SK-N-SH (cell line): ENCODE measurements around the gene PHLDB2. TPM values are rescaled to one million over a fixed set of nuclear protein-coding genes. Genes with fewer than 3 reads are reported as not detected.

Source experiments
- CTCF ChIA-PET: fragments of 300-600, 350-600 bp; formaldehyde crosslinking; extraction: SDS; loops from one replicate; lab custom pipeline; 2021; lab: Yijun Ruan, JAX
- POLR2A ChIA-PET: fragments of 350-600 bp; sonication (Branson Sonifier 250); formaldehyde crosslinking; extraction: SDS; loops from one replicate; lab custom pipeline; 2020; ENCODE audit warnings: antibody characterized with exemption, inconsistent platforms; lab: Yijun Ruan, JAX
- DNase-seq: peaks from one replicate; pipeline ENCODE4 v3.0.0; 2012
- H2AFZ ChIP-seq: fragments of 200-600 bp; sonication (generic); 2 replicates; pipeline ENCODE4 v1.8.1; 2016; ENCODE audit warnings: antibody characterized with exemption, mild to moderate bottlenecking, low read depth
- H3F3A ChIP-seq: fragments of 200-600 bp; sonication (generic); replicated peaks from 2 replicates; pipeline ENCODE3; 2016; ENCODE audit warnings: antibody characterized with exemption, mild to moderate bottlenecking; ENCODE audit not compliant: insufficient read depth
- H3K27ac ChIP-seq, 2 experiments: fragments of 200-500 bp in 1 of 2; fragments of 200-600 bp in 1 of 2; sonication (Bioruptor generic) in 1 of 2; sonication (generic), shearing (Covaris generic) in 1 of 2; 2 replicates each; pipeline versions ENCODE4 v1.5.1 to v1.6.1; 2014 to 2016; ENCODE audit warnings: low read depth in 2 of 2, inconsistent platforms in 1 of 2, low read length in 1 of 2, mild to moderate bottlenecking in 1 of 2, mixed read lengths in 1 of 2
- H3K27me3 ChIP-seq: fragments of 200-600 bp; sonication (generic), shearing (Covaris generic); 2 replicates; pipeline ENCODE4 v1.6.1; 2016; ENCODE audit warnings: mixed run types; ENCODE audit not compliant: insufficient read depth
- H3K36me3 ChIP-seq, 2 experiments: fragments of 200-500 bp in 1 of 2; fragments of 200-600 bp in 1 of 2; sonication (Bioruptor generic) in 1 of 2; sonication (generic) in 1 of 2; replicated peaks in 1 of 2; 2 replicates each; pipeline versions ENCODE3 to v1.5.1; 2014 to 2016; ENCODE audit warnings: low read length in 1 of 2, mild to moderate bottlenecking in 1 of 2; ENCODE audit not compliant: insufficient read depth in 2 of 2, control insufficient read depth in 1 of 2
- H3K4me1 ChIP-seq, 2 experiments: fragments of 200-500 bp in 1 of 2; fragments of 200-600 bp in 1 of 2; sonication (Bioruptor generic) in 1 of 2; sonication (generic), shearing (Covaris generic) in 1 of 2; 2 replicates each; pipeline versions ENCODE4 v1.5.1 to v1.6.1; 2014 to 2016; ENCODE audit warnings: low read depth in 1 of 2, low read length in 1 of 2, mixed run types in 1 of 2; ENCODE audit not compliant: insufficient read depth in 2 of 2, control insufficient read depth in 1 of 2
- H3K4me2 ChIP-seq: fragments of 200-600 bp; sonication (generic), shearing (Covaris generic); 2 replicates; pipeline ENCODE4 v1.6.1; 2017; ENCODE audit warnings: mixed run types
- H3K4me3 ChIP-seq, 2 experiments: fragments of 200-500 bp in 1 of 2; fragments of 200-600 bp in 1 of 2; sonication (Bioruptor generic) in 1 of 2; sonication (generic), shearing (Covaris generic) in 1 of 2; 2 replicates each; pipeline versions ENCODE4 v1.5.1 to v1.8.1; 2014 to 2016; ENCODE audit warnings: low read depth in 2 of 2, inconsistent platforms in 1 of 2, low read length in 1 of 2, mild to moderate bottlenecking in 1 of 2, mixed read lengths in 1 of 2, moderate library complexity in 1 of 2
- H3K79me2 ChIP-seq: fragments of 200-600 bp; sonication (generic); 2 replicates; pipeline ENCODE4 v1.8.1; 2017; ENCODE audit warnings: mild to moderate bottlenecking; ENCODE audit not compliant: insufficient read depth
- H3K9ac ChIP-seq: fragments of 200-600 bp; sonication (generic); 2 replicates; pipeline ENCODE4 v1.6.1; 2017; ENCODE audit warnings: mixed run types
- H3K9me2 ChIP-seq: fragments of 200-600 bp; sonication (generic); 2 replicates; pipeline ENCODE4 v1.6.1; 2017; ENCODE audit warnings: mixed run types
- H3K9me3 ChIP-seq: fragments of 200-600 bp; sonication (generic); 2 replicates; pipeline ENCODE4 v1.6.1; 2017; ENCODE audit warnings: mixed run types, mild to moderate bottlenecking, moderate library complexity
- H4K20me1 ChIP-seq: fragments of 200-600 bp; sonication (generic); 2 replicates; pipeline ENCODE4 v1.6.1; 2017; ENCODE audit warnings: mild to moderate bottlenecking, mixed run types; ENCODE audit not compliant: insufficient read depth
- EZH2phosphoT487 ChIP-seq: fragments of 200-600 bp; sonication (generic); IDR thresholded peaks from 2 replicates; pipeline ENCODE4 v1.6.1; 2017; ENCODE audit warnings: low read depth, mixed run types, mild to moderate bottlenecking, antibody characterized with exemption, moderate library complexity, borderline replicate concordance
- FOSL2 ChIP-seq: IDR thresholded peaks from 2 replicates; pipeline ENCODE4 v1.4.0; 2012; ENCODE audit warnings: low read depth, mild to moderate bottlenecking, moderate library complexity, borderline replicate concordance
- FOXJ3 ChIP-seq: sonication (generic); formaldehyde crosslinking; IDR thresholded peaks from 2 replicates; pipeline ENCODE4 v1.5.1; 2020; ENCODE audit warnings: mild to moderate bottlenecking, missing genetic modification reagents
- GATA2 ChIP-seq: sonication (generic); formaldehyde crosslinking; IDR thresholded peaks from 2 replicates; pipeline ENCODE4 v1.5.0; 2020; ENCODE audit warnings: mild to moderate bottlenecking, missing genetic modification reagents
- IRF3 ChIP-seq: fragments of 150-350 bp; IDR thresholded peaks from 2 replicates; pipeline ENCODE4 v1.6.1; 2016; ENCODE audit warnings: mild to moderate bottlenecking, low read depth, low read length
- MEF2A ChIP-seq: IDR thresholded peaks from 2 replicates; pipeline ENCODE4 v1.4.0; 2012; ENCODE audit warnings: low read depth, borderline replicate concordance
- NFIC ChIP-seq: IDR thresholded peaks from 2 replicates; pipeline ENCODE4 v1.4.0; 2012; ENCODE audit warnings: borderline replicate concordance
- POLR2AphosphoS5 ChIP-seq: IDR thresholded peaks from 2 replicates; pipeline ENCODE4 v1.6.1; 2012; ENCODE audit warnings: low read depth, low read length
- REST ChIP-seq: IDR thresholded peaks from 2 replicates; pipeline ENCODE4 v1.6.1; 2012; ENCODE audit warnings: mild to moderate bottlenecking, low read depth, low read length, moderate library complexity
- SIN3A ChIP-seq: IDR thresholded peaks from 2 replicates; pipeline ENCODE4 v1.6.1; 2012; ENCODE audit warnings: low read depth, mild to moderate bottlenecking, low read length, moderate library complexity, borderline replicate concordance
- TAF1 ChIP-seq: IDR thresholded peaks from 2 replicates; pipeline ENCODE4 v1.6.1; 2012; ENCODE audit warnings: low read depth, mild to moderate bottlenecking, low read length, moderate library complexity, borderline replicate concordance
- USF2 ChIP-seq: fragments of 150-350 bp; IDR thresholded peaks from 2 replicates; pipeline ENCODE4 v1.6.1; 2017; ENCODE audit warnings: antibody characterized with exemption, low read length, low read depth, borderline replicate concordance
- polyA plus RNA-seq, 3 experiments: library from polyadenylated mRNA; depleted of rRNA; stranded (reverse); fragments of >200 nt; gene quantifications; 2 replicates each; pipeline ENCODE4 v1.2.3, GENCODE V29; 2012

The PHLDB2 gene
- polyA plus RNA-seq, 1 of the 3 experiments (the other 2 are of a cell fraction): 18.0 TPM

- TF ChIP-seq TAF1 (no peak), POLR2AphosphoS5 (no peak), IRF3 (no peak), NFIC (no peak), MEF2A (no peak)
- TF ChIP-seq, all 33 proteins: peak for 0
Measured at GRCh38 chr3:111882194-111882593, 23.1 kb downstream of the PHLDB2 start (continued).

GRCh38 chr3:111882799-111883198, 23.7 kb downstream of the PHLDB2 start:
- POLR2A ChIA-PET: no interaction called here
- no peak overlapping the region for H3K4me3 ChIP-seq
- peaks cover 20 to 60% of the 10 kb centered on the region in 2 experiments for H3K36me3 ChIP-seq

More at GRCh38 chr3:111882799-111883198, 23.7 kb downstream of the PHLDB2 start:
- Histone ChIP-seq H3K4me2 (no peak overlapping the region), H2AFZ (no peak overlapping the region), H3K4me1 (no peaks in the 10 kb centered on the region), H3K27me3 (no peaks in the 10 kb centered on the region), H4K20me1 (peaks cover 3% of the 10 kb centered on the region; the same call in 1 of the 2 replicates), H3F3A (no peaks in the 10 kb centered on the region), H3K27ac (no peak overlapping the region), H3K9me2 (no peaks in the 10 kb centered on the region), H3K79me2 (peaks cover 100% of the 10 kb centered on the region), H3K9me3 (no peaks in the 10 kb centered on the region), H3K9ac (no peak overlapping the region)
- CTCF ChIA-PET: interaction anchor here (1.2 to 2.3 kb wide), 2 partner anchors 12 to 20 kb away, joined by 3 to 6 read pairs; no protein-coding TSS in a partner anchor
- no peak for DNase-seq
- TF ChIP-seq FOXJ3: no peak
- TF ChIP-seq USF2: no peak
- TF ChIP-seq EZH2phosphoT487: no peak
- TF ChIP-seq GATA2: no peak
- no peak for TF ChIP-seq FOSL2
- no peak for TF ChIP-seq SIN3A
- TF ChIP-seq MEF2A: no peak
- no peak for TF ChIP-seq REST
